ENCODE results near the gene TRIP10.

The TRIP10 gene

GRCh38 chr19:6729573-6730152 is 9.8 kb upstream of the TRIP10 start:
- DNase-seq = no peak

GRCh38 chr19:6730153-6730804 is 9.2 kb upstream of the TRIP10 start:
- no peak for DNase-seq

DNA sequence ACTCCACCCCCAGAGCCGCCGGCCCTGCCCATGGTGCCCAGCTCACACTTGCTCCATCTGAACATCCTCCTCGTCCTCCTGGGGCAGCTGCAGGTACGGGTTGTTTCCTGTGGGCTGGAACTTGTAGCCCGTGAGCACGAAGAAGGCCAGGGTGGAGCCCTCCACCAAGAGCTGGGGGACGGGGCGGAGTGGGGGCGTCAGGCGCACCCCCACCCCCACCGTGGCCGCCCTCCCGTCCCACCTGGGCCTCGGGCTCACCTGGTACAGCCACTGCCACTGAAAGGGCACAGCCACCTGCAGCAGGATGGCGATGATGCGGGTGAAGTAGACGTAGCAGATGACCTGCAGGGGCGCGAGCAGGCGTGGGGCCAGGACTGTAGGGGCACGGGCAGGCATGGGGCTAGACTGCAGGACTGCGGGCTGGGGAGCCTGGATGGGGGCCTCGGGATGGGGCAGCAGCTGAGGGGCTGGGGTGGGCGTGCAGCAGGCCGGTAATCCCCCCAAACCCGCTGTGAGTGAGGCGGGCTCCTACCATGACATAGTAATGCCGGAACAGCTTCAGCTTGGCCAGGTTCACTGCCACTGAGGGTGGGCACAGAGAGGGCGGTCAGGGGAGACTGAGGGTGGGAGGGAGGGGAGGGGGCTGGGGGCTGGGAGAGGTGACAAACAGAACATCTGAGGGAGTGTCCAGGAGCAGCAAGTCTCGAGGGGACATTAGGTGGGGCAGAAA is 8.4 kb upstream of the TRIP10 start:
- DNase-seq = no peak

- no peak for DNase-seq
Observed at GRCh38 chr19:6731822-6732221, 7.7 kb upstream of the TRIP10 start.

DNA sequence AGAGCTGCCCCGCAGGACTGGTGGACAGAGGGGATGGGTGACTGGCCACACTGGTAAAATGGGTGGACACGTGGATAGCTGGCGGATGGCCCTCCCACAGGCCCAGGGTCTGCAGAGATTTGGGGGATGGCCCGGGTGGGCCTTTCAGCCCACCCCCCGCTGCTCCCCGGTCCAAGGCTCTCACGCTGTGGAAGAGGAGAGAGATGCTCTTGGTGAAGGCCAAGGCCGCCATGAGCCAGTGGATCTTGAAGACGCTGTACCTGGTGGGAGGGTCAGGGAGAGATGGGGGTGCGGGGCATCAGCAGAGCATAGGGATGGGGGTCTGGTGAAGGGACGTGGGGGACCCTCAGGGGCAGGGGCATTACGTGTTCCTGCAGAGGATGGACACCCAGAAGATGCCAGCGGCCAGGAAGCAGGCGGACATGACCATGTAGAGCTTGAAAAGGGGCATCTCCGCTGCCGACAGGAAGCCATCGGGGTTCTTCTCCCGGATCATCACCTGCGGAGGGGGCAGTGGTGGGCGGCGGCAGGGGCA is 6.6 kb upstream of the TRIP10 start:
- DNase-seq = no peak

GRCh38 chr19:6733338-6734095 is 6.0 kb upstream of the TRIP10 start:
- DNase-seq = no peak

- no peak for DNase-seq
Observed at GRCh38 chr19:6734096-6734696, 5.3 kb upstream of the TRIP10 start.

GRCh38 chr19:6735181-6735911 is 4.1 kb upstream of the TRIP10 start:
- DNase-seq = no peak

DNA sequence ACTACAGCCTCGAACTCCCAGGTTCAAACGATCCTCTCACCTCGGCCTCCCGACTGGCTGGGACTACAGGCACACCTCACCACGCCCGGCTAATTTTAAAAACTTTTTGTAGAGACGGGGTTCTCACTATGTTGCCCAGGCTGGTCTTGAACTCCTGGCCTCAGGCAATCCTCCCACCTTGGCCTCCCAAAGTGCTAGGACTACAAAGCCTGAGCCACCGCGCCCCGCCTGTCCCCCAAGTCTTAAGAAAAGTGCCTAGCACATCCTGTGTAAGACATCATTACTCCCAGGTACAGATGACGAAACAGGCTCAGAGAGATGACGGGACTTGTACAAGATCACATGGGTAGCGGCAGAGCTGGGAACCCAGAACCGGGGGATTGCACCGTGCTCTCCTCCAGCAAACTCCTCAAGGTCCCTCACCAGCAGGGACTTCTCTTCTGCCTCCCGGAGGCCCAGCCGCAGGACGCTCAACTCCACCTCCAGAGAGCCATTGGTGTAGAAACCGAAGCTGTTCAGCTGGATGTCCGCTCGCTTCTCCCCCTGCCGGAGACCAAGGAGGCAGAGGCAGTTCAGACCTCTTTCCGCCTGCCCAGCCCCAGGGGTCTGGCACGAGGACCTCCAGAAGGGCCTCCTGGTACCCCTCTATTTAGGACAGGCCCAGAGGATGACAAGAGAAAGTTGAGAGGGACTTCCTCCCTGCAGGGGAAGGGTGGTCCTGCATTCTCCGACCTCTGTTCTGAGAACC is 3.1 kb upstream of the TRIP10 start:
- peak; percentile 17 for DNase-seq

- no peak for DNase-seq
Observed at GRCh38 chr19:6736917-6737283, 2.6 kb upstream of the TRIP10 start.

DNA sequence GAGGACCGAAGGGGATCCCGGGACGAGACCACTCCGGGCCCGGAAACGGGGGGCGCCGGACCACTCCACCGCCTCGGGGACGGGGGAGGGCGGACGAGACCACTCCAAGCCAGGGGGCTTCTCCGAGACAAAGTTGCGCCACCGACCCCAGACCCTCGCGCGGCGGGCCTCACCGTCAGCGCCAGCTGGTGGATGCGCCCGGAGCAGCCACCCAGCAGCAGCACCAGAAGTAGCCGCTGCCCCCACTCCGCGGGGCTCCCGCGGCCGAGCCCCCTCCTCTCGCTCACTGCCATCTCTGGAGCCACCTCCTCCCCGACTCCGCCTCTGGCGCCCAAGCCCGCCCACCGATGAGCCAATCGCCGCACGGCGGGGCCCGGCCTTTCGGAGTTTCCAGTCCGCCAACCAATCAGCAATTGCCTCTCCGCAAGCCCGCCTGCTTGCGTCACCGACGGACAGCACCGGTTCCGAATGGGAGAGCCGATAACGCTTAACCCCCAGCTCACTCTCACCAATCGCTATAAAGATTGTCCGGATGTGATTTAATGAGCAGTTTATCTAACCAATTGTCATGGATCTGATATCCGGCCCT is 2.1 kb upstream of the TRIP10 start, which contains the start of gene GPR108:
Gene GPR108 (minus strand): TSS at position 297 of the 589 bp plus-strand sequence. CDS start 4 bp downstream, at position 293.
- DNase-seq = peak; percentile 99

GRCh38 chr19:6737873-6738786 is 1.4 kb upstream of the TRIP10 start:
- DNase-seq = no peak

- no peak for DNase-seq
Observed at GRCh38 chr19:6738787-6739389, 592 bp upstream of the TRIP10 start.

DNA sequence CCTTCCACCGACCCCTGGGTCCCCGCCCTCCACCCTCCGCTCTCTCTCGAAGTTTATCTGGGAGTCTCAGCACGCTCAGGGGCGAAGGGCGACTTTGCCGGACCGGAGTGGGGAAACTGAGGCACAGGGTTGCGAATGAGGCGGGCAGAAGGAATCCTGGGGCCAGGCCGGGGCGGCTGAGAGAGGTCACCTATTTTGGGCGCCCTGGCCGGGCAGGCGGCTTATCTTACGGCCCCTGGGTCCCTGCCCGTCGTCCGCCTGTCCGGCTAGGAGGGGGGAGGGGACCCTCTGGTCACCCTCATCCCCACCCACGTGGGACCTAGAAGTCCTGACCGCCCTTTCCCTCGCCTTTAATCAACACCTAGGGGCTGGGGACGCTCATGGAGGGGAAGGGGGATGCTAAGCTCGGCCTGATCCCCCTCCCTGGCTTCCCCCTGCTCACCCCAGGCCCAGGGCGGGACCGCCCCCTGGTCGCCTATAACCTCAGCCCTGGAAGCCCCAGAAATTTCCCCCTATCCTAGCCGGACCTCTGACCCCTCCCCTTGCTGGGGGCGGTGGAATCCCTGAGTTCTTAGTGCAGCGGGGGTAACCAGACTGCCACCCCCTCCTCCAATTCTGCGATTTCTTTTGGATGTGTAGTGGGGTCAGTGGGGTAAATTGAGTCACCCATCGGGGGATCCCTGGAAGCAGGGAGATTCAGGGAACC is 556 bp downstream of the TRIP10 start:
- no peak for DNase-seq

- DNase-seq = no peak
Observed at GRCh38 chr19:6740589-6741343, 1.3 kb downstream of the TRIP10 start.

DNA sequence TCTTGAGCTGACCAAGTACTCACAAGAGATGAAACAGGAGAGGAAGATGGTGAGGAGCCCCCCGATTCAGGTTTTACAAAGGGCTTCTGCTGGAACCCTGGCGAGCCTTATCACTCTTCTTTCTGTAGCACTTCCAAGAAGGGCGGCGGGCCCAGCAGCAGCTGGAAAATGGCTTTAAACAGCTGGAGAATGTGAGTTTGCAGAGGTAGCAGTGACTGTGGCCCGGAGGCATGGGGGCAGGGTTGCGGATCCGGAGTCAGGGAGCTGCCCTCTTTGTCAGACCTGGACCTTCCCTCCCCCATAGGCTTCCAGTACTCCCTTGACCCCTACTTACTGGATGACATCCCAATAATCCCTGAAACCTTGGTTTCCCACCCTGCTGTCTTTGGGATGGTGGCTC is 3.6 kb downstream of the TRIP10 start:
- DNase-seq = no peak

GRCh38 chr19:6743714-6744380 is 4.4 kb downstream of the TRIP10 start:
- DNase-seq = no peak

Data from NCI-H1092 (cell line).